ENCODE data around the gene PRR20G.

DNA sequence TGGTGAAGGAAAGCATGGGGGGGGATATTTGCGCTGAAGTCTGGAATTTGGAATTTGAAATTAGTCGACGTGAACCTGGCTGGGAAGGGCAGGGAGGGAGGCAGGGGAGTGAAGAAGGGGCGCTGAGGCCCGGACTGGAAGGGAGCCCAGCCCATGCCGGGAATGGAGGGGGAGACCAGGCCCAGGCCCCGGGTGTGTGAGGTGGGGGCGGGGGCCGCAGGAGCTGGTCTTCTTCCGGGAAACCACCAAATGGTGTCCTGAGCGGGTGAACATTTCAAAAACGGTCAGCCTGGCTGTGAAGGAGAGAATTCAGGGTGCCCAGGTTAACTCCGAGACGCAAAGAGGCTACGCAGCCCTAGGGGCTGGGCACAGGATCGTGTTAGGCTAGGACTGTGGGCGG is 497 bp upstream of the PRR20G start:
- TF ChIP-seq, protein P1, sequence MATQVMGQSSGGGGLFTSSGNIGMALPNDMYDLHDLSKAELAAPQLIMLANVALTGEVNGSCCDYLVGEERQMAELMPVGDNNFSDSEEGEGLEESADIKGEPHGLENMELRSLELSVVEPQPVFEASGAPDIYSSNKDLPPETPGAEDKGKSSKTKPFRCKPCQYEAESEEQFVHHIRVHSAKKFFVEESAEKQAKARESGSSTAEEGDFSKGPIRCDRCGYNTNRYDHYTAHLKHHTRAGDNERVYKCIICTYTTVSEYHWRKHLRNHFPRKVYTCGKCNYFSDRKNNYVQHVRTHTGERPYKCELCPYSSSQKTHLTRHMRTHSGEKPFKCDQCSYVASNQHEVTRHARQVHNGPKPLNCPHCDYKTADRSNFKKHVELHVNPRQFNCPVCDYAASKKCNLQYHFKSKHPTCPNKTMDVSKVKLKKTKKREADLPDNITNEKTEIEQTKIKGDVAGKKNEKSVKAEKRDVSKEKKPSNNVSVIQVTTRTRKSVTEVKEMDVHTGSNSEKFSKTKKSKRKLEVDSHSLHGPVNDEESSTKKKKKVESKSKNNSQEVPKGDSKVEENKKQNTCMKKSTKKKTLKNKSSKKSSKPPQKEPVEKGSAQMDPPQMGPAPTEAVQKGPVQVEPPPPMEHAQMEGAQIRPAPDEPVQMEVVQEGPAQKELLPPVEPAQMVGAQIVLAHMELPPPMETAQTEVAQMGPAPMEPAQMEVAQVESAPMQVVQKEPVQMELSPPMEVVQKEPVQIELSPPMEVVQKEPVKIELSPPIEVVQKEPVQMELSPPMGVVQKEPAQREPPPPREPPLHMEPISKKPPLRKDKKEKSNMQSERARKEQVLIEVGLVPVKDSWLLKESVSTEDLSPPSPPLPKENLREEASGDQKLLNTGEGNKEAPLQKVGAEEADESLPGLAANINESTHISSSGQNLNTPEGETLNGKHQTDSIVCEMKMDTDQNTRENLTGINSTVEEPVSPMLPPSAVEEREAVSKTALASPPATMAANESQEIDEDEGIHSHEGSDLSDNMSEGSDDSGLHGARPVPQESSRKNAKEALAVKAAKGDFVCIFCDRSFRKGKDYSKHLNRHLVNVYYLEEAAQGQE (IDR thresholded peaks at IDR 0.05; ENCODE audit: unreplicated experiment) = no peak
- no peak for TF ChIP-seq CREB1 (CRISPR knock-in tag; IDR thresholded peaks at IDR 0.05; ENCODE audit: low read depth)
- TF ChIP-seq EZH2 (IDR thresholded peaks at IDR 0.05; ENCODE audit: low read depth, unreplicated experiment) = no peak
- TF ChIP-seq, protein P2, sequence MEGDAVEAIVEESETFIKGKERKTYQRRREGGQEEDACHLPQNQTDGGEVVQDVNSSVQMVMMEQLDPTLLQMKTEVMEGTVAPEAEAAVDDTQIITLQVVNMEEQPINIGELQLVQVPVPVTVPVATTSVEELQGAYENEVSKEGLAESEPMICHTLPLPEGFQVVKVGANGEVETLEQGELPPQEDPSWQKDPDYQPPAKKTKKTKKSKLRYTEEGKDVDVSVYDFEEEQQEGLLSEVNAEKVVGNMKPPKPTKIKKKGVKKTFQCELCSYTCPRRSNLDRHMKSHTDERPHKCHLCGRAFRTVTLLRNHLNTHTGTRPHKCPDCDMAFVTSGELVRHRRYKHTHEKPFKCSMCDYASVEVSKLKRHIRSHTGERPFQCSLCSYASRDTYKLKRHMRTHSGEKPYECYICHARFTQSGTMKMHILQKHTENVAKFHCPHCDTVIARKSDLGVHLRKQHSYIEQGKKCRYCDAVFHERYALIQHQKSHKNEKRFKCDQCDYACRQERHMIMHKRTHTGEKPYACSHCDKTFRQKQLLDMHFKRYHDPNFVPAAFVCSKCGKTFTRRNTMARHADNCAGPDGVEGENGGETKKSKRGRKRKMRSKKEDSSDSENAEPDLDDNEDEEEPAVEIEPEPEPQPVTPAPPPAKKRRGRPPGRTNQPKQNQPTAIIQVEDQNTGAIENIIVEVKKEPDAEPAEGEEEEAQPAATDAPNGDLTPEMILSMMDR (conservative IDR thresholded peaks at IDR 0.05; ENCODE audit: low read depth in 2 of 2) = no peak
- TF ChIP-seq EZH2phosphoT487 (IDR thresholded peaks at IDR 0.05; ENCODE audit: unreplicated experiment) = no peak
- no peak for TF ChIP-seq POLR2AphosphoS5 (IDR thresholded peaks at IDR 0.05; ENCODE audit: low read depth)
- no peak for TF ChIP-seq STAT1 (IDR thresholded peaks at IDR 0.05; ENCODE audit: unreplicated experiment)
- TF ChIP-seq ZNF331 (CRISPR knock-in tag; IDR thresholded peaks at IDR 0.05; ENCODE audit: low read depth) = no peak
- no peak for TF ChIP-seq NANOG (IDR thresholded peaks at IDR 0.05; ENCODE audit: borderline replicate concordance)
- TF ChIP-seq, protein P3, sequence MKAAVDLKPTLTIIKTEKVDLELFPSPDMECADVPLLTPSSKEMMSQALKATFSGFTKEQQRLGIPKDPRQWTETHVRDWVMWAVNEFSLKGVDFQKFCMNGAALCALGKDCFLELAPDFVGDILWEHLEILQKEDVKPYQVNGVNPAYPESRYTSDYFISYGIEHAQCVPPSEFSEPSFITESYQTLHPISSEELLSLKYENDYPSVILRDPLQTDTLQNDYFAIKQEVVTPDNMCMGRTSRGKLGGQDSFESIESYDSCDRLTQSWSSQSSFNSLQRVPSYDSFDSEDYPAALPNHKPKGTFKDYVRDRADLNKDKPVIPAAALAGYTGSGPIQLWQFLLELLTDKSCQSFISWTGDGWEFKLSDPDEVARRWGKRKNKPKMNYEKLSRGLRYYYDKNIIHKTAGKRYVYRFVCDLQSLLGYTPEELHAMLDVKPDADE (IDR thresholded peaks at IDR 0.05) = no peak

Measured in GM23338 (cell line).